ENCODE results near the gene ASPG.

DNA sequence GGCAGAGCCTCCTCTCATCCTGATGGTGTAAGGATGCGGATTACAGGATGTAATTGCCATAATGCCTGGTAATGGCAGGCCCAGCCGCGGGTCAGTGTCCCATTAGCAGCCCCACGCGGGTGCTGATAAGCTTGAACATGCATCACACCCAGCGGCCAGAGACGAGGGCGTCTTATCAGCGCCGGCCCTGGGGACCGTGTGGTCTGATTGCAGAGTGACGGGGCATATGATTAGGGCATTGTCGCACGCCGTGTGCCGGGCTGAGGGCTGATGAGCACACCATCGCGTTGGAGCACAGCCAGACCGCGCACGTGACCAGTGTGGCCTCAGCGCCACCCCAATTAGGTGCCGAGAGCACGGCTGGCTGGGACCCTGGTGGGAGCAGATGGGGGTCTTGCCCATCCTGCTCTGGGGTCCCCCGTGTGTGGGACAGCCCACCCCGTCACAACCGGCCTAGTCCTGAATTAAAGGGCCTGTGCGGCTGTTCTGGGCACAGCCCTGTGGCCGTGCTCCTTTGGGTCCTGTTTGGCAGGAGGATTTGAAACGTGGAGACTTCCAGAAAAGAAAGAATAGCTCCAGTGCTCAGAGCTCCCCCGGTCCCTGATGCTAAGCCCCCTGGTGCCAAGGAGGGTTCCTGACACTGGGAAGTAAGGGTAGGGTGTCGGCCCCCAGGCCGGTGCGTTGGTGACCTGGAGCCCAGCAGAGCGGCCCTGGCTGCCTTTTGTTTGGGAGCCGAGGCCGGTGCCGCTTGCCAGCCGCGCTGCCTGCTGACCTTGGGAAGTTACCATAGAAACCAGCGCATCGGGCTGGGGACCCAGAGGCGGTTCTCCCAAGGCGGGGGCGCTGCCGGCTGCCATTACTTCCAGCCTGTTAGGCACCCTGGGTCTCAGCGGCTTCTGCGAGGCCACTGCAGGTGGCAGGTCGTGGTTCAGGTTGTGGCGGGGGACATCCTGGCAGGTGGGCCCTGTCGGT is 73.6 kb downstream of the ASPG start:
- TF ChIP-seq, protein P1, sequence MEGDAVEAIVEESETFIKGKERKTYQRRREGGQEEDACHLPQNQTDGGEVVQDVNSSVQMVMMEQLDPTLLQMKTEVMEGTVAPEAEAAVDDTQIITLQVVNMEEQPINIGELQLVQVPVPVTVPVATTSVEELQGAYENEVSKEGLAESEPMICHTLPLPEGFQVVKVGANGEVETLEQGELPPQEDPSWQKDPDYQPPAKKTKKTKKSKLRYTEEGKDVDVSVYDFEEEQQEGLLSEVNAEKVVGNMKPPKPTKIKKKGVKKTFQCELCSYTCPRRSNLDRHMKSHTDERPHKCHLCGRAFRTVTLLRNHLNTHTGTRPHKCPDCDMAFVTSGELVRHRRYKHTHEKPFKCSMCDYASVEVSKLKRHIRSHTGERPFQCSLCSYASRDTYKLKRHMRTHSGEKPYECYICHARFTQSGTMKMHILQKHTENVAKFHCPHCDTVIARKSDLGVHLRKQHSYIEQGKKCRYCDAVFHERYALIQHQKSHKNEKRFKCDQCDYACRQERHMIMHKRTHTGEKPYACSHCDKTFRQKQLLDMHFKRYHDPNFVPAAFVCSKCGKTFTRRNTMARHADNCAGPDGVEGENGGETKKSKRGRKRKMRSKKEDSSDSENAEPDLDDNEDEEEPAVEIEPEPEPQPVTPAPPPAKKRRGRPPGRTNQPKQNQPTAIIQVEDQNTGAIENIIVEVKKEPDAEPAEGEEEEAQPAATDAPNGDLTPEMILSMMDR (IDR thresholded peaks at IDR 0.05), result no peak
- TF ChIP-seq POLR2A (IDR thresholded peaks at IDR 0.05; ENCODE audit: low read depth) (no peak), EP300 (IDR thresholded peaks at IDR 0.05) (no peak)
